ENCODE data around the gene SCYGR2.

SCYGR2 gene

DNA sequence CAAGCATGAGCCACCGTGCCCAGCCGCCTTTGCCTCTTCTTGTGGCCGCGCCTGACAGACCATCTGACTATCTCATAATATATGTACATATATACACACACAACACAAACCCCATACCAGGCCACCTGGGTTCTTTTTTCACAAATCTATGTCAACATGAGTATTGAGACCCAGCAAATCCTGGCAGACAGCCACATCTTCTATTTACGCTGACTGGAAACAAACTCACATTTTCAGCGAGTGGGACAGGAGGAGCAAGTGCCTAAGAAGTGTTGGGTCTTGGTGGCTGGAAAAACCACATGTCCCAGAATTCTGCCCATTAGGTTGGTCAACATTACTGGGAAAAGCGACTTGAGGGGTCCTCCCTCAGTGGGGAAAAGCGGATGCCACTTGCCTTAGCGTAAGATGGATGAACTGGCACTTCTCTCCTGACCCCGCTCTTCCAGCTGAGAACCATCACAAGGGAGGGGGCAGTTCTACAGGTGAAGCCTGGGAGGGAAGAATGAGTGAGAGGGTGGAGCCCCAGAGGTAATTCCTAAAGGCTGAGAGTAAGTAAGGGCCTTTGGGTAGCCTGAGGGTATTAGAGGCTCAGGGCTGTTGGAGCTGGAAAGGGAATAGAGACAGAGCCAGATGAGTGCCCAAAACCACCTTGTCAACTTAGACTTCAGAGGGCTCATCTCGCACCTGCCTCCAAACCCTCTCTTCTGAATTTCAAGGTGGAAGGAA is 14.0 kb downstream of the SCYGR2 start:
- DNase-seq (ENCODE audit: low read depth in 3 of 3), result no peak

GRCh38 chr2:227613272-227613660 is 14.6 kb downstream of the SCYGR2 start:
- DNase-seq (ENCODE audit: low read depth in 3 of 3), result no peak

- no peak for DNase-seq (ENCODE audit: low read depth in 3 of 3)
Measured at GRCh38 chr2:227614246-227614645, 15.6 kb downstream of the SCYGR2 start.

DNA sequence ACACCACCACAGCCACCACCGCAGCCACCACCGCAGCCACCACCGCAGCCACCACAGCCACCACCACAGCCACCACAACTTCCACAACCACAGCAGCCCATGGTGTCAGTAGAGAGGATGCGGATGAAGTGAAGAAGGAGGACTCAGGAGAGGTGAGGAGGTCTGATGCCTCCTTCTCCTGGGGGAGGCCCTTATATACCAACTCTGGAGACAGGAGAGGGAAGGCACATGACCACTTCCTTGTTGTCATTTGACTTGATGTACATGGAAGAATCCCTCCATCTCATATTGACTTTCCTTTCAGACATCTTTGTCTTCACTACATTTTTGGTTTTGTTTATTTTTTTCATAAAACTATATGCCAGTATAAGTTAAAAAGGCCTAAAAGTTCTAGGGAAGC is 16.0 kb downstream of the SCYGR2 start, which contains the start of gene SCYGR3:
TSS of gene SCYGR3 (minus strand) at position 101 of the 400 bp plus-strand sequence. CDS start at position 101, 0 bp downstream.
- no peak for DNase-seq (ENCODE audit: low read depth in 3 of 3)

- DNase-seq (ENCODE audit: low read depth in 3 of 3), result no peak
Measured at GRCh38 chr2:227615181-227615580, 16.5 kb downstream of the SCYGR2 start.

DNA sequence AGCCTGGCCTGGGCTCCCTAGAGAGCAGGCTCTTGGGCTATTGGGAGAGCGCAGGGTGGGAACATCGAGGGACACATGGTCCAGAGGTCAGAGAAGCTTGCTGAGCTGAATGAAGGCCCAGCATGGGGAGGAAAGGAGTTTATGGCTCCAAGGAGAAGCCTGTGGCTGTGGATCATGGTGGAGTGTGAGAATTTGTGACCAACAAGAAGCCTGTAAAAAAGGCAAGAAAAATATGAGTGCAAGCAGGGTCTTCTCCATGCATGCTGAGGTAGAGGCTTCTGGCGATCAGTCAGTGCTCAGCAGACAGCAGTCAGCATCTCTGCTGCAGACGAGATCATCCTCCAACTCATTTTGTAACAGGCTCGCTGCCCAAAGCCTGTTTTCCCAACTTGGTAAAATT is 17.2 kb downstream of the SCYGR2 start:
- no peak for DNase-seq (ENCODE audit: low read depth in 3 of 3)

GRCh38 chr2:227616631-227617030 is 17.9 kb downstream of the SCYGR2 start:
- DNase-seq (ENCODE audit: low read depth in 3 of 3), result no peak

- DNase-seq (ENCODE audit: low read depth in 3 of 3), result no peak
Measured at GRCh38 chr2:227617316-227618230, 18.9 kb downstream of the SCYGR2 start, which contains the start of gene SCYGR4. TSS of gene SCYGR4 (plus strand) at chr2:227617498. CDS start at chr2:227617498, 0 bp downstream.

- no peak for DNase-seq (ENCODE audit: low read depth in 3 of 3)
Measured at GRCh38 chr2:227623226-227623625, 24.5 kb downstream of the SCYGR2 start.

- no peak for DNase-seq (ENCODE audit: low read depth in 3 of 3)
Measured at GRCh38 chr2:227625420-227625819, 26.7 kb downstream of the SCYGR2 start.

DNA sequence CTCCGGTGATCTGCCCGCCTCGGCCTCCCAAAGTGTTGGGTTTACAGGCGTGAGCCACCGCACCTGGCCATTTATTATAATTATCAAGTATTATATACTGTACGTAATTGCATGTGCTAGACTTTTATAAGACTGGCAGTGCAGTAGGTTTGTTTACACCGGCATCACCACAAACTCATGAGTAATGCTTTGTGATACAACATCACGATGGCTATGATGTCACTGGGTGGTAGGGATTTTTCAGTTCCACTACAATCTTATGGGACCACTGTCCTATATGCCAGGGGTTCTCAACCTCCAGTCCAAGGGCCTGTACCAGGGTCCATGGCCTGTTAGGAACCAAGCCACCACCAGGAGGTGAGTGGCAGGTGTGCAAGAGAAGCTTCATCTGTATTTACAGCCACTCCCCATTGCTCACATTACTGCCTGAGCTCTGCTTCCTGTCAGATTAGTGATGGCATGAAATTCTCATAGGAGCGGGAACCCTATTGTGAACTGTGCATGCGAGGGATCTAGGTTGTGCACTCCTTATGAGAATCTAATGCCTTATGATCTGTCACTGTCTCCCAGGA is 28.0 kb downstream of the SCYGR2 start:
- DNase-seq (ENCODE audit: low read depth in 3 of 3), result no peak

- no peak for DNase-seq (ENCODE audit: low read depth in 3 of 3)
Measured at GRCh38 chr2:227627769-227628168, 29.1 kb downstream of the SCYGR2 start.

- no peak for DNase-seq (ENCODE audit: low read depth in 3 of 3)
Measured at GRCh38 chr2:227629435-227629834, 30.7 kb downstream of the SCYGR2 start.

DNA sequence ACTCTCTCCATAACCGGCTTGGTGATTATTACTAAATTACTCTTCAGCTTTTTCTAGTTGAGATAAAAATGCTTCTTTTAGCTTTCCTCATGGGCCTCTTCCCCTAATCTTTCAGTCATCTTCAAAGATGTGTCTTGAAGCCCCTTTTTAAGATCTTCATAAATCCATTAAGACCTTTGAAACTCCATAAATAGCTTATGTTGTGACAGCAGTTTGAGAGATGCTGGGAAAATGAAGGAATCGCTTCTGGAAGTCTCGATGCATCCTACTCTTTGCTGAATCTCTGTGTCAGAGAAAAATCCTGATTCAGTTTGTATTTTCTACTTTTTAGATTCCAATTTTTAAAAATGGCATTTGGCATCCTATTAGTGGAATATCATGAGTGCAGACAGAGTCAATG is 31.6 kb downstream of the SCYGR2 start:
- DNase-seq (ENCODE audit: low read depth in 3 of 3), result no peak

DNA sequence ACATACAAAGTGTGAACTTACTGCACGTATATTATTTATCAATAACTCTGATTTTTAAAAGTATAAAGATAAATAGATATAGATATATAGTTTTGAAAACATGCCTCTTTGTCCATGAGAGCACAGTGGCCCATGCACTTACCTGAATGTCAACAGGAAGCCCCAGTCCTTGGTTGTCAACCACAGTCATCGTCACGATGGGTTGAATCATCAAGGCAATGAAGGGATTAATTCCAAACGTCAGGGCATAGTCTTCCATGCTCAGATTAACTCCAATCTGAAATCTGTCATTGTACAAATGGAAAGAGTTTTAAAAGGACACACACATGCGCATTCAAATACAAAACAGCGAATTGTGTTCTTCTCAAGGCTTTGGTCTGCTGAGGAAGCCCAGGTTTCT is 34.1 kb downstream of the SCYGR2 start:
- DNase-seq (ENCODE audit: low read depth in 3 of 3), result no peak

DNA sequence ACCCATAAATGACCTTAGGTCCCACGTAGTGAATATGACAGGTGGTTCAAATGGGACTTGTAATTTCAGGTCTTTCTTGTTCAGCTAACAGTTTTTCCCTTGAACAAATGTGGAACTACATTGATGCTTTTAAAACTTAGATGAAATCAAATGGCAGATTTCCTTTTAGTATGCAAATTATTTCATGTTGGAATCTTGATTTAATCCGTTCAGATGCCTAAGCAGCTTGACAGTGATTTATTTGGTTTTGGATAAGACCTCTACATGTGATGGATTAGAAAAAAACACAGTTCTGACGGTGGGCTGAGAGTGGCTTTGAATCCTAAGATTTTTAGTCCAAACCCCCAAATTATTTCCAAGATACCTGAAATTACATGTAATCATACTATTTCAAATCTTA is 35.5 kb downstream of the SCYGR2 start:
- no peak for DNase-seq (ENCODE audit: low read depth in 3 of 3)

- DNase-seq (ENCODE audit: low read depth in 3 of 3), result no peak
Measured at GRCh38 chr2:227642656-227643055, 44.0 kb downstream of the SCYGR2 start.

DNA sequence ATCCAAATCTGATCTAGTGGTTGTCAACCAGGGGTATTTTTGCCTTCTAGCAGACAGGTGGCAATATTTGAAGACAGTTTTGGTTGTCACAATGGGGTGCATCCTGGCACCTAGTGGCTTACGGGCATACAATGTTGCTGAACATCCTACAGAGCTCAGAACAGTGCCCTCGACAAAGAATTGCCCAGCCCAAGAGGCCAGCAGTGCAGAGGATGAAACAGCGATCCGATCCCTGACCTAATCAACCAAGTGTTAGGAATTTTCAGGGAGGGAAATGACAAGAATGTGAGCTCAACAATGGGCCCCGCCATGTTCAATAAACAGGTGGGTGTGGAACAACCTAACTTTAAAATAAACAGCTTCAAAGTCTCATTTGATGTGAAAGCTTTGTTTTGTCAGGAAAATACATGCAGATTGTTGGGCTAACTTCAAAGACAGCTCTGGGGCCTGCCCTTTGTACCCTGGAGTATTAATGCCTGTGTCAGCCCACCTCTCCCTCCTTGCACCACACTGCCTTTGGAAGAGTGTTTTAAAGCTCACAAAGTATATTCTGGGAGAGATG is 45.4 kb downstream of the SCYGR2 start:
- DNase-seq (ENCODE audit: low read depth in 3 of 3), result no peak

All from stimulated activated CD4-positive, alpha-beta T cell treated with anti-CD3 and anti-CD28 coated beads, TNF-alpha, amount 100 ng/mL, for 4 hours (primary cell).